Stimulated activated CD4-positive, alpha-beta T cell treated with anti-CD3 and anti-CD28 coated beads, Interleukin-4, amount 100 ng/mL, for 48 hours (primary cell): ENCODE results near the gene SF3B6.
"Not testable (repeated sequence)": the region's sequence is repeated elsewhere in the genome, so short reads cannot be mapped to it uniquely, and the experiment has no call there.

Experiments
- DNase-seq, 2 donors: peaks; one replicate each; pipeline ENCODE4 v3.0.0-alpha.2; 2020; ENCODE audit warnings: low read depth in 2 of 2

The SF3B6 gene

DNA sequence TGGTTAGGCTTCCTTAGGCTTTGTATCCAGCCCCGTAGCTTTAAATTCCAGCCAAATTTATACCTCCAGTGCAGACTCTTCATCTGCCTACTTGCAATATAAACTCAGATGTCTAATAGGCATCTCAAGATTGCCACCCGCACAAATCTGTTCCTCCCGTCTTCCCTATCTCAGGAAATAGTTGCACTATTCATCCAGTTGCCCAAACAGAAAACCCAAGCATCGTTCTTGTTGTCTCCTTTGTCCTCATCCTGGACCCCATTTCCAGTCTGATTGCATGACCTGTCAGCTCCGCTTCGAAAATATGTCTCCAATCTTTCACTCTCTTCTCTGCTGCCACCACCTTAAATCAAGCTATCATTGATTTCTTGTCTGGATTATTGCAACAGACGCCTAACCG lies 24.3 kb downstream of the SF3B6 start:
- DNase-seq: no peak

DNA sequence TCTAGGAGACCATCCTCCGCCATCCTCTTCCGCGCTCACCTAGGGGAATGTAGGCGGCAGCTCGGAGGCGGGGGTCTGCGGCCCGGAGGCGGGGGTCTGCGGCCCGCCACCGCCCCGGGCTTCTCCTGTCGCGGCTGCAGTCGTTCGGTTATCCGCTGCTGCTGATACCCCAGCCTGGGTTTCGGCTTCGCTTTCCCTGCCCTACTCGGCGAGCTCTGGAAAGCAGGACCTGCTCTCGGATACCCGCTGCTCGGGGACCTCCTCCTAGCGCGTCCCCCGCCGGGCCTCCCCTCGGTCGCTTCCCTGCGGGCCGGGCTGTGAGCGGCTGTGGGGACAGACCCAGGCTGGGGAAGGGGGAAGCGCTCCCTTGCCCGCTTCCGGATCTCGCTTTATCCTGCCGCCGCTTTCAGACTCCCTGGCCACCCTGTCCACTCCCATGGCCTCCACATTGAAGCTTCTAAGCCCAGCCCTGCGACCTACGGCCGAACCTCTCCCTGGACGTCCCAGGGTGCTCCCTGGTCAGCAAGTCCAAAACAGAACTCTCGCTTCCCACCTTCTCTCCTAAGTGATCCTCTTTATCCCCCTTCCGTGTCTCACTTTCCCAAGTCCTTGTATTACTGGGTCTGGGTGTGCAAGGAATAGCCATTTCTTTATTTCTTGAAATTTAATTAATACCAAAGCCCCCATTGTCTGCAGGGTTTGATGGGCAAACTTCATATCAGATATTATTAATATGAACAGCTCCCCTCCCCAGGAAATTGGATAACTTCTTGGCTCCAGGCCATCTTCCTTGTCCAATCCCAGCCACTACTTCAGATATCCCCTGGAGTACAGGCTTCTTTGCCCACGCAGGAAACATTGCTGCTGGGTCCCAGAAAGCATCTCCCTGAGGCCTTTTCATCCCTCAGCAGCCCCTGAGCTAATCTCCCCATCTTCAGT lies 25.8 kb downstream of the SF3B6 start:
- no peak for DNase-seq

DNA sequence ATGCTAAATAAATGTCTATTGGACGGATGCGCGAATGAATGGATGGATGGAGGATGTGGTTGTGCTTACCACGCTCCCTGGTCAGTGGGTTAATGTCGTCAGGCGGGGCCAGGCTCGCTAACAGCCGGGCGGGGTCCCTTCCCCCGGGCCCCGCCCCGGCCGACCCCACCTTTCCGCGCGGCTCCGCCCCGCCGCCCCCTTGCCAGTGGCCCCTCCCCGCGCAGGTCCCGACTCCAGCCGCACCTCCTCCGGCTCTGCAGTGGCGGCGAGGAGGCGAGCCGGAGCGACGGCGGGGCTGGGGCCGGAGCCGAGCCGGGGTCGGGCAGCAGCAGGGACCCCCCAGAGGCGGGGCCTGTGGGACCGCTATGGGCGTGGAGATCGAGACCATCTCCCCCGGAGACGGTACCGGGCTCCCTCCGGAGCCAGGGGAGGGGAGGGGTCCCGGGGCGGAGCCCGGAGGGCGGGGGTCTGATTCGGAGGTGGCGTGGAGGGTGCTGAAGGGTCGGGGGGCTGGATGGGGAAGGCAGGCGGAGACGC lies 26.6 kb downstream of the SF3B6 start, which contains the start of gene FKBP1B:
FKBP1B (plus strand) TSS at position 257 of the 537 bp plus-strand sequence; CDS start at position 366, 109 bp downstream.
- DNase-seq: peak; percentile 39 to 47

DNA sequence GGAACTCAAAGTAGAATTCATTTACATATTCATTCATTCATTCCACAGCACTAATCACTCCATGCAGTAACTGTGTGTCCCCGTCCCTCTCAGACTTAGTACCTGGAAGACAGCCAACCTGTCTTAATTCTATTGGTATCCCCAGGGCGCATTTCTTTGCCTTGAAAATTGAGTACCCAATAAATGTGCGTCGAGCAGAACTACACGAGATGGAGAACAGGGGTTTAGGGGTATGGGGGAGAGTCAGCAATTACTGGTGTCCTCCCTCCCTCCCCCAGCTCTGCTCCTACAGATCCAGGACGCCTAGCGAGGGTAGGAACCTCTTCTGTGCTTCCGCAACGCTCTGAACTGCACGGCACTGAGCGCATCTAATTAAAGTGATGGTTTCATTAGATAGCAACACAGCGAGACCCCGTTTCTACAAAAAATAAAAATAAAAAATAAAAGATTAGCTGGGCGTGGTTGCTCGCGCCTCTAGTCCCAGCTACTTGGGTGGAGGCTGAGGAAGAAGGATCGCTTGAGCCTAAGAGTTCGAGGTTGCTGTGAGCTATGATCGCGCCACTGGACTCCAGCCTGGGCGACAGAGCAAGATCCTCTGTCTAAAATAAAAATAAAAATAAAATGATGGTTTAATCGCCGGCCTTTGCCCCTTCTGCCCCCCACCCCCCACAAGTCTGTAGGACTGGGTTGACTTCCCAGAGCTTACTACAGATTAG lies 27.2 kb downstream of the SF3B6 start:
- no peak for DNase-seq

DNA sequence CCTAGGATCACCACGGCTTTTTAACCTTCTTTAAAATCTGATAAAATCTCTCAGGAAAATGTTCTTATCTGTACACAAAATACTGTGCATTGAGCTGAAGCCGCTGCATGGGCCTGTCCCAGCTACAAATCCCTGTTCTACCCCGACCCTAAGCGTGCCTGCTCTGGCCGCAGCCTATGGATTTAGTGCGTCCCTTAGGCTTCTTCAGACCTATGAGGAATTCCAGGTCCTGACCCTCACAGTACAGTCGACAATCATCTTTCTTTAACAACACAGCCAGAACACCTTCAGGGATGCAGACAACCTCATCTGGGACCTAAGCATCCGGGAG lies 28.5 kb downstream of the SF3B6 start:
- DNase-seq: no peak

DNA sequence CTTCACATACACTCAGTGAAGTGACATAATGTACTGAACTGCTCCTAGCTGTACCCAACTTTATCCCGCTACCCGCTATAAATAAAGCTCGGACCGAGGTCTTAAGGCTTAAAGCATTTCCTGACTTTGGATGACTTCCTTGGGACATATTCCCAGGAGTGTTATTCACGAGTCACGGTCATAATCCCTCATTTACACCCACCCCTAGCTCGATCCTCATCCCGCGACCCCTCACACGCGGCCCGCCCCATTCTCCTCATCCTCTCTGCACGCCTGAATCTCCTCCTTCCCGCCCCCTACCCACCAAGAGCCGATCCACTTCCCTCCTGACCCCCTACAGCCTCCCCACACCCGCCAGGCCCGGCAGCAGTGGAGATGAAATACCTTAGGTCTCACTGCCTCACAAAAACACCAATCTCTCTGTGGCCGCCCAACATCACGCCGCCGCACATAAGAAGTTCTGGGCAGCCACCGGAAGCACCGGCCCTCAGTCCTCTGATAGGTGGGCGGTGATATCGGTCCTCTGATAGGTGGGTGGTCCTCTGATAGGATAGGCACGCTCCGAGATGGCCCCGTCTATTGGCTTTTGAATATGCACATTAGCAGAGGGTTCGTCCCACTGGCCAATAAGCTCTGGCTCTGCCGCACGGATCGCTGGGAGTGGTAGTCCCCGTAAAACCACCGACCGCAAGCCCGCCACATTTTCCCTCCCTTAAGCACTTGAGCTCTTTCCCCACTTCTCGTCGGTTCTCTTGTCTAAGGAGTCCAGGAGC lies 29.0 kb downstream of the SF3B6 start, which contains the start of gene WDCP:
WDCP (minus strand) TSS at position 462 of the 773 bp plus-strand sequence. CDS start 7,897 bp downstream, outside the sequence.
- DNase-seq: peak; percentile 82 to 91

DNA sequence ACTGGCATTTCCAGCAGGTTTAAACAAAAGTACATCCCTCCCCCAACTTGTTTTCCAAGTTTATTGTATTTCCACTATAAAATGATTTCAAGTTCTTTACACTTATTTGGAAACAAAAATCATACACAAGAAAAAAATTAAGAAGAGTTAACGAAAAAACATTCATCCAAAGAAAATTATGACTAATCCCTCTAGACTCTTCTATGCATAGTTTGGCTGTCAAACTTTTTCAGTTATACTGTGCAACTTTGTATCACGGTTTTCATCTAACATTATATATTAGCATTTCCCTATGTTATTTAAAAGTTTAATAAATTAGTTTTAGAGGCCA lies 29.6 kb downstream of the SF3B6 start:
- no peak for DNase-seq

DNA sequence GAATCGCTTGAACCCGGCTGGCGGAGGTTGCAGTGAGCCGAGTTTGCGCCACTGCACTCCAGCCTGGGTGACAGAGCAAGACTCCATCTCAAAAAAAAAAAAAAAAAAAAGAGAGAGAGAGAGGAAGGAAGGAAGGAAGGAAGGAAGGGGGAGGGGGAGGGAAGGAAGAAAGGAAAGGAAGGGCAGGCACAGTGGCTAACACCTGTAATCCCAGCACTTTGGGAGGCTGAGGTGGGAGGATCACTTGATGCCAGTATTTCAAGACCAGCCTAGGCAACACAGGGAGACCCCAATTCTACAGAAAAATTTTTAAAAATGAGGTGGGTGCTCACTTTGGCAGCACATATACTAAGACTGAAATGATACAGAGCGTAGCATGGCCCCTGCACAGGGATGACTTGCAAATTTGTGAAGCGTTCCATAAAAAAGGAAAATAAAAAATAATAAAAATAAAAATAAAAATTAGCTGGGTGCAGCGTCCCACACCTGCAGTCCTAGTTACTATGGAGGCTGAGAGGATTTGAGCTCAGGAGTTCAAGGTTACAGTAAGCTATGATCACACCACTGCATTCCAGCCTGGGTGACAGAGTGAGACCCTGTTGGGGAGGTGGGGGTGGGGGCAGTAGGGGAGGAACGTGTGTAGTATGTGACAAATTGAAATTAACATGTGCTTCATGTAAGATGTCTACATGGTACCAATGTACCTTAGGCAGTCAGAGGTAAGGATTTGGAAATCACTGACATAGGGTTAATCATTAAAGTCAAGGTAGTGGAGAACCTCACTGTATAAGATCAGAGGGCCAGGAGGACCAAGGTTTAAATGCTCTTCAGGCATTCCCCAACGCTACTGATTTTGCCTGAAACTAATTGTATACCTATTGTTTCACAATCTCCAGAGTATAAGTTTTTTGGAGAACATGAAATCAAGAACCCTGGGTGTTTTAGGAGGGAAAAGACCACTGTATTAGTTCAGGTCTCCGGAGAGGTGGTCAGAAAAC lies 30.3 kb downstream of the SF3B6 start:
- no peak for DNase-seq

DNA sequence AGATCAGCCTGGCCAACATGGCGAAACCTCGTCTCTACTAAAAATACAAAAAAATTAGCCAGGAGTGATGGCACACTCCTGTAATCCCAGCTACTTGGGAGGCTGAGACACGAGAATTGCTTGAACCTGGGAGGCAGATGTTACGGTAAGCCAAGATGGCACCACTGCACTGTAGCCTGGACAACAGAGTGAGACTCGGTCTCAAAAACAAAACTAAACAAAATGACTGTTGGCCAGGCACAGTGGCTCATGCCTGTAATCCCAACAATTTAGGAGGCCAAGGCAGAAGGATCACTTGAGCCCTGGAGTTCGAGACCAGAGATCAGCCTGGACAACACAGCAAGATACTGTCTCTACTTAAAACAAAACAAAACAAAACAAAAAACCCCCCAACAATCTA lies 33.0 kb downstream of the SF3B6 start:
- not testable (repeated sequence) for DNase-seq

DNA sequence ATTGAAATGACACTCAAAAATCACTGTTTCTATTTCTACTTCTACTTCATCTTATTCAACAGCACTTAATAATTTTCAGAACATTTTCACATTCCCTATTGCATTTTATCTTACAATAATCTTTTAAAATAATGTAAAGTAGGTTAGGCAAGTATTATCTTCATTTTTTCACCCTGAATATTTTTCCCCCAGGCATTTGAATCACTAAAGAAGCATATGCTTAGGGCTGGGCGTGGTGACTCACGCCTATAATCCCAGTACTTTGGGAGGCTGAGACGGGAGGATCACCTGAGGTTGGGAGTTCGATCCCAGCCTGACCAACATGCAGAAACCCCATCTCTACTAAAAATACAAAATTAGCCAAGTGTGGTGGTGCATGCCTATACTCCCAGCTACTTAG lies 35.6 kb downstream of the SF3B6 start:
- no peak for DNase-seq

DNA sequence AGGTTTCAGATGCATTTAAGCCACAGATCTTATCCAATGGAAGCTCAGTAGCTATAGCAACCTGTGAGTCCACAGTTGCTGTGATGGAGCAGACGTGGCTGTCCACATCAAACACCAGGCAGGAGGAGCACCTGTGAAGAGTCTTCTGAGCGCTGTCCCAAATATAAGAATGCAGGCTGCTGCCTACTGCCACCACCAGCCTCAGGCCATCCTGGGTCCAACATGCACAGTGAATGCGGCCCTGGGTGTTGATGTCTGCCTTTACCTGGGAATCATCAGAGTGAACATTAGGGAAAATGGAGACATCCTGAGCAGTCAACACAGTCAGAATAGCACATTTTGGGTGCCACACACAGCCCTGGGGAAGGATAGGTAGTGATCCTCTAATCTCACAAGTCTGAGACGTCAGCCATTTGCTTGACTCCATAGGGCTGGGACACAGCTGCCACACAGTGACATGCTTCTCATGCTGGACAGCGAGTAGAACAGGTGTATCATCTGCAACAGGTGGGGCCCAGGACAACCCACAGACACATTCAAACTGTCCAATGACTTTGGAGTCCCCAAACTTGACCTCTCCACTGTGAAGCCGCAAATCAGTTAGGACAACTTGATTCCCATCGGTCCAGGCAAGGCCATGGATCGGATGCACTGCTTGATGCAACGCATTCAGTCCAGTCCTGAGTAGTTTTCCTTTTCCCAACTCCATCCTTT lies 37.2 kb downstream of the SF3B6 start:
- DNase-seq: no peak

DNA sequence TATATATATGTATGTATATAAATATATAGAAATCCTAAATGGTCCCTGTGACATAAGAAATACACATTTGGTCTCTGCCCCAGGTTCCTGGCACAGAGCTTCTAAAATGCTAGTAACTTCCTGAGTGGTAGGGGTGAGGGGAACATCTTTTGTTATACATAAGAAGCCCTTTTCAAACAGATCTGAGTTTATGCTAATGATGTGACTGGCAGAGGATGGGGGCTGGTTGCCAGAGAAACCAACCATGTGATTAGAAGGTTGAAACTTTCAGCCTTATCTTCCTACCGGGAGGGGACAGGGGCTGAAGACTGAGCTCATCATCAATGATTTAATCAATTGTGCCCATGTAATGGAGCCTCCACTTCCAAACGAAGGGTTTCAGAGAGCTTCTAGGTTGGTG lies 49.9 kb downstream of the SF3B6 start:
- DNase-seq: no peak

DNA sequence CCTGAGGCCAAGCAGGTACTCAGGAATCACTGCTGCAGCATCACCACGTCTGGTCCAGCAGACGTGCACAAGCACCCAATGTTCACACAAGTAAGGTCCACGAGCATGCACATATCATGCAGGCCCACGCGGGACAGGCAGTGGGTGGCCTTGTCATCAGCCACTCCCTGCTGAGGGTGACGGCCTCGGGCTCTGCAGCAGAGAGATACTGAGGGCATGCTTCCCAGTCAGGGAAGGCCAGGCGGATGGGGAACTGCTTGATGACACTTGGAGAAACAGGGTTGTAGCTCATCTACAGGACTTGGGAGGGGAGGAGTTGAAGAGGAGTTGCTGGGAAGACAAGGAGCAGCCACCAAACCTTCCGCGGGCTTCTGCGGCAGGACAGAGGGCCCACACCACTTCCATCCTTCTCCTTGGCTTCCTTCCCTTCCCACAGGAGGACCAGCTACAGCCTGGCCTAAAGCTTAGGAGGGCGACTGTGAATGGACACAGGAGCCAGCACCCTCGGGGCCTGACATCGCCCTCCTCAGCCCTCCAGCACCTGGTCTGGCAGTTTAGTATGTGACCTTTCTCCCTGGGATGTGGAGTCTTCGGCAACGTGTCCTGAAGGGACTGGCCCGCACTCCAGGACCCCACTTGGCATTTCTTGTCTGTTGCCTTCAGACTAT lies 51.0 kb downstream of the SF3B6 start:
- no peak for DNase-seq

DNA sequence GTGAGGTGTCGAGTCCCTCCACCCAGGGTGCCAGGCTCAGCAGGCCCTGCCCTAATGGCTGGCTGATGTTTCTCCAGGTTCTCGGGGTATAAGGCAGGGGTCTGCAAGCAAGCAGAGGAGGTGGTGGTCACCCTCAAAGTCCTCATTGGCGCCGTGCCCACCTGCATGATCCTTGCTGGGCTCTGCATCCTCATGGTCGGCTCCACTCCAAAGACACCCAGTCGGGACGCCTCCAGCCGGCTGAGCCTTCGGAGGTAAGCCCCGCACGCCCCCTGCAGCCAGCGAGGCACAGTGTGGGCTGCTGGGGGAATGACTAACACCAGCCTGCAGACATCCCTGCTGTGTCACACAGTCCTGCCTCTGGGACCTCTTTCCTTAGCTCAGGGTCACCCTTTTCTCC lies 52.1 kb downstream of the SF3B6 start:
- DNase-seq: no peak

DNA sequence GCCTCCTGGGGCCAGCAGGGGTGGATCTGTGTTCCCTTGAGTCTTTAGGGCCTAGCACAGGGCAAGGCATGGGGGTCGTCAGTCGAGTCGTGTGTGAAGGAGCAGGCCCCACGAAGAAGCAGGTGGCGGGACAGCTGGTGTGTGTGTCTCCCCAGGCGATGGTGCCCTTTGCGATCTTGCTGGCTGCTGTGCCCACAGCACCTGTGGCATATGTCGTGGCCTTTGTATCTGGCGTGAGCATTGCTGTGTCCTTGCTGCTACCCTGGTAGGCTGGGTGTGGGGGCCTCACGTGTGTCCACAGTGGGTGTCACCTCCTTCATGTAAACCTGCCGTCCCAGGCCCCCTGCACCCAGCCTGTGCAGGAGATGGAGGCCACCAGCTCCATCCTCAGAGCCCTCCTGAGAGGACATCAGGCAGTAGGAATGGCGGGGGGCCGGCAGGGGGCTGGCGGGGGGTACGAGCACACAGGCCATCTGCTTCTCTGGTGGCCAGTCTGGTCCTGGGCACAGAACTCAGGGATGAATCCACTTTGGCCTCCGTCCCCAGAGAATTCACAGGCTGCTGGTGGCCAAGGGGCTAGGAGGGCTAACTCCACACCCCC lies 53.1 kb downstream of the SF3B6 start:
- DNase-seq: no peak

DNA sequence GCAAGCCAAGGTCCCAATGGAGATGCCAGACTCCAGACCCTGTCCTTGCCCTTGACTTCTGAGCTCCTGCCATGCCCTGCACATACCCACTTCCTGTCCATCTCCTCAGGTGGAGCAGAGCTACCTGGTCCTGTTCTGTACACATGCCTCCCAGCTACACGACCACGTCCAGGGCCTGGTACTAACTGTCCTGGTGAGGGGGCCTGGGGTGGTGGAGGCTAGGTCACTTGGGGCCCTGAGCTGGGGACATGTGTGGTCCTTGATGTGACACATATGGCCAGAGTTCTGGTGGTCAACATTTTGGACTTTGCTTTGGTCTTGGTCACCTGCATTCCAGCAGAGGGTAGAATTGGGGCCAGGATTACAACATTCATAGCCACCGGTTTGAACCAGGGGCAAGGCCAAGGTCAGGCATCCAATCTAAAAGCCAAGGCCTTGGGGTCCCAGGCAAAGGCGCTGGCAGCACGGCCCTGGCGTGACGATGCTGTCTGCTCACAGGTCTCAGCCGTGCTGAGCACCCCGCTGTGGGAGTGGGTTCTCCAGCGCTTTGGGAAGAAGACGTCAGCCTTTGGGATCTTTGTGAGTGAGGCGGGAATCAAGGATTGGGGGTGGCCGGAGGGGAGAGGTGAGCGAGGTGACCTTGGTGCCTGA lies 53.7 kb downstream of the SF3B6 start:
- DNase-seq: no peak

DNA sequence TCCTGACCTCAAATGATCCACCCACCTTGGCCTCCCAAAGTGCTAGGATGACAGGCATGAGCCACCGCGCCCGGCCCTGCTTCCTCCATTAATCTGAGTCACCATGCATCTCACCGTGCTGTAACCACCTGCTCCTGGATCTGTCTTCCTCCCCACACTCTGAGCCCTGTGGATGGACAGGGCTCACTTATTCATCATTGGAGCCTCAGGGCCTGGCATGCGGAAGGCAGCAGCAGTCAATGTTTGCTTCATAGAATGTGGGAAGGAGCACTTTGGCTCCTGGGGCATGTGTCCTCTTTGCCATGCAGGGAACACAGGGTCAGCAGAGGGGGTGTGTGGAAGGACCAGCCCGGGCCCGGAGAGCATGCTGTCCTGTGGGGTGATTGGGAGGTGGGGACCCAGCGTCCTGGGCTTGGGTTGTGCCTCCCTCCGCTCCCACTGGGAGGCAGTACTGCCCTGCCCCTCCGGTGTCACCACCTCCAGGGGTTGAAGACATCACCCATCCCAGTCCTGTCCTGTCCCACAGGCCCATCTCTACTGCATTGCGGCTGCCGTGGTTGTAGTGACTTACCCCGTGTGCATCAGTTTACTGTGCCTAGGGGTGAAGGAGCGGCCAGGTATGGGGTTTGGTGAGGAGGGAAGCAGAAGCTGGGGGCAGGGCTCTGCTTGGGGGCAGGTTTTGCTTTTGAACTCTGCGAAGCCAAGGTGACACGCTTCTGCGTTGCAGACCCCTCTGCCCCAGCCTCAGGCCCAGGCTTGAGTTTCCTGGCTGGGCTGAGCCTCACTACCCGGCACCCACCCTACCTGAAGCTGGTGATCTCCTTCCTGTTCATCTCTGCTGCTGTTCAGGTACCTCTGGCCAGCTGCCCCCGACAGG lies 54.8 kb downstream of the SF3B6 start:
- peak in 1 of 2 donors; percentile 10 for DNase-seq

DNA sequence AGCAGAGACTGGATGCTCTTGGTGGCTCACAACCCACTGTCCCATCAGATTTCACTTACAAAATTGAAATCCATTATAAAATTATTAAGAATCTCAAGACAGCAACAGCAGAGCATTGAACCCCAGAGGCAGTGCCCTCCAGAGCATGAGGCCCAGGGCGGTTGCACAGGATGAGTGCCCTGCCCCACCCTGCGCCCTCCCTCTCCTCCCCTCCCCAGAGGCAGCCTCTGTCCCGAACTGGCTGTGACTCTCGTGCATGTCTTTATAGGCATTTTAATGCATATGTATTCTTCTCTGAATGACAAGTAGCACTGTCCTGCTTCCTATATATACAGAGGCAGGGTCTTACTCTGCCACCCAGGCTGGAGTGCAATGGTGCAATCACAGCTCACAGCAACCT lies 55.9 kb downstream of the SF3B6 start:
- no peak for DNase-seq
